Measurements from ENCODE around the gene GAREM2.

GAREM2 gene

GRCh38 chr2:26144953-26145680 lies 27.8 kb upstream of the GAREM2 start:
- H3K9me2 ChIP-seq (ENCODE audit: low read depth, low read length): no peaks in the 10 kb centered on the region
- H3K79me2 ChIP-seq (ENCODE audit: insufficient read depth, low read length): no peaks in the 10 kb centered on the region
- H3K9me3 ChIP-seq (ENCODE audit: low read length): no peaks in the 10 kb centered on the region
- H3K36me3 ChIP-seq (ENCODE audit: insufficient read depth, low read length): no peaks in the 10 kb centered on the region
- H2AFZ ChIP-seq (ENCODE audit: low read length): no peak overlapping the region
- H3F3A ChIP-seq (ENCODE audit: insufficient read depth, low read length): no peaks in the 10 kb centered on the region
- peaks cover 5% of the 10 kb centered on the region for H3K4me1 ChIP-seq (ENCODE audit: insufficient read depth, low read length, severe bottlenecking)
- H3K9ac ChIP-seq (ENCODE audit: low read length): no peak overlapping the region
- H4K20me1 ChIP-seq (ENCODE audit: insufficient read depth, low read length): no peaks in the 10 kb centered on the region
- H3K27ac ChIP-seq (ENCODE audit: low read depth, low read length, poor library complexity, severe bottlenecking): no peak overlapping the region
- no peaks in the 10 kb centered on the region for H3K27me3 ChIP-seq (ENCODE audit: insufficient read depth, low read length)
- TF ChIP-seq EZH2 (IDR thresholded peaks at IDR 0.05; ENCODE audit: borderline replicate concordance, low read length): no peak
- peak; percentile 93 for TF ChIP-seq CTCF (IDR thresholded peaks at IDR 0.05; ENCODE audit: low read length)
- H3K4me2 ChIP-seq (ENCODE audit: low read length): peak overlapping the region; percentile 37; the same call in 1 of the 2 replicates
- no peak overlapping the region for H3K4me3 ChIP-seq (ENCODE audit: low read depth, low read length, poor library complexity, severe bottlenecking)

GRCh38 chr2:26148501-26148900 lies 24.4 kb upstream of the GAREM2 start:
- Histone ChIP-seq H3K9ac (ENCODE audit: low read length) (no peak overlapping the region), H3K9me2 (ENCODE audit: low read depth, low read length) (no peaks in the 10 kb centered on the region), H3K9me3 (ENCODE audit: low read length) (0 out of 2 replicates have a peak, but pooled peaks cover 2% of the 10 kb centered on the region), H2AFZ (ENCODE audit: low read length) (no peak overlapping the region), H3K4me2 (ENCODE audit: low read length) (no peak overlapping the region), H3K4me3 (ENCODE audit: low read depth, low read length, poor library complexity, severe bottlenecking) (no peak overlapping the region), H3K27ac (ENCODE audit: low read depth, low read length, poor library complexity, severe bottlenecking) (no peak overlapping the region), H3K27me3 (ENCODE audit: insufficient read depth, low read length) (no peaks in the 10 kb centered on the region), H4K20me1 (ENCODE audit: insufficient read depth, low read length) (no peaks in the 10 kb centered on the region), H3K4me1 (ENCODE audit: insufficient read depth, low read length, severe bottlenecking) (peaks cover 5% of the 10 kb centered on the region), H3K79me2 (ENCODE audit: insufficient read depth, low read length) (no peaks in the 10 kb centered on the region), H3F3A (ENCODE audit: insufficient read depth, low read length) (no peaks in the 10 kb centered on the region), H3K36me3 (ENCODE audit: insufficient read depth, low read length) (no peaks in the 10 kb centered on the region)
- TF ChIP-seq EZH2 (IDR thresholded peaks at IDR 0.05; ENCODE audit: borderline replicate concordance, low read length): no peak
- no peak for TF ChIP-seq CTCF (IDR thresholded peaks at IDR 0.05; ENCODE audit: low read length)

GRCh38 chr2:26150243-26150642 lies 22.6 kb upstream of the GAREM2 start:
- H3K9me2 ChIP-seq (ENCODE audit: low read depth, low read length): no peaks in the 10 kb centered on the region
- no peak overlapping the region for H3K27ac ChIP-seq (ENCODE audit: low read depth, low read length, poor library complexity, severe bottlenecking)
- no peak for TF ChIP-seq EZH2 (IDR thresholded peaks at IDR 0.05; ENCODE audit: borderline replicate concordance, low read length)
- TF ChIP-seq CTCF (IDR thresholded peaks at IDR 0.05; ENCODE audit: low read length): no peak
- peaks cover 9% of the 10 kb centered on the region; the same call in 1 of the 2 replicates for H3K9me3 ChIP-seq (ENCODE audit: low read length)
- H3K4me1 ChIP-seq (ENCODE audit: insufficient read depth, low read length, severe bottlenecking): no peaks in the 10 kb centered on the region
- no peaks in the 10 kb centered on the region for H3K79me2 ChIP-seq (ENCODE audit: insufficient read depth, low read length)
- no peaks in the 10 kb centered on the region for H3K27me3 ChIP-seq (ENCODE audit: insufficient read depth, low read length)
- no peak overlapping the region for H3K9ac ChIP-seq (ENCODE audit: low read length)
- H3K4me2 ChIP-seq (ENCODE audit: low read length): no peak overlapping the region
- no peak overlapping the region for H2AFZ ChIP-seq (ENCODE audit: low read length)
- no peaks in the 10 kb centered on the region for H3F3A ChIP-seq (ENCODE audit: insufficient read depth, low read length)
- H3K4me3 ChIP-seq (ENCODE audit: low read depth, low read length, poor library complexity, severe bottlenecking): no peak overlapping the region
- H4K20me1 ChIP-seq (ENCODE audit: insufficient read depth, low read length): no peaks in the 10 kb centered on the region
- H3K36me3 ChIP-seq (ENCODE audit: insufficient read depth, low read length): no peaks in the 10 kb centered on the region
